Measurements from ENCODE around the gene EGFLAM.

The EGFLAM gene

GRCh38 chr5:38456657-38457399, 198.5 kb downstream of the EGFLAM start:
- Histone ChIP-seq H3K9ac (no peak overlapping the region), H3K4me1 (ENCODE audit: low read depth, poor library complexity, severe bottlenecking) (peaks cover 21% of the 10 kb centered on the region), H3K27ac (no peak overlapping the region), H3K4me3 (IDR thresholded peaks at IDR 0.05; ENCODE audit: insufficient read depth, low read depth, low read length) (no peak overlapping the region), H3K79me2 (ENCODE audit: insufficient read depth, low read depth) (no peaks in the 10 kb centered on the region), H3K36me3 (ENCODE audit: insufficient read depth) (no peaks in the 10 kb centered on the region), H3K27me3 (ENCODE audit: insufficient read depth, low read depth) (peaks cover 41% of the 10 kb centered on the region), H3K4me2 (no peak overlapping the region), H4K20me1 (ENCODE audit: insufficient read depth) (no peaks in the 10 kb centered on the region), H2AFZ (ENCODE audit: low read depth) (no peak overlapping the region)
- TF ChIP-seq CTCF (conservative IDR thresholded peaks at IDR 0.05; ENCODE audit: low read depth, low read length): no peak

GRCh38 chr5:38458174-38458573, 199.8 kb downstream of the EGFLAM start:
- no peak for TF ChIP-seq CTCF (conservative IDR thresholded peaks at IDR 0.05; ENCODE audit: low read depth, low read length)
- H4K20me1 ChIP-seq (ENCODE audit: insufficient read depth): no peaks in the 10 kb centered on the region
- no peaks in the 10 kb centered on the region for H3K36me3 ChIP-seq (ENCODE audit: insufficient read depth)
- no peak overlapping the region for H3K27ac ChIP-seq
- H3K79me2 ChIP-seq (ENCODE audit: insufficient read depth, low read depth): no peaks in the 10 kb centered on the region
- no peak overlapping the region for H3K4me2 ChIP-seq
- no peak overlapping the region for H2AFZ ChIP-seq (ENCODE audit: low read depth)
- no peak overlapping the region for H3K4me3 ChIP-seq (IDR thresholded peaks at IDR 0.05; ENCODE audit: insufficient read depth, low read depth, low read length)
- H3K4me1 ChIP-seq (ENCODE audit: low read depth, poor library complexity, severe bottlenecking): peaks cover 14% of the 10 kb centered on the region
- peaks cover 31% of the 10 kb centered on the region for H3K27me3 ChIP-seq (ENCODE audit: insufficient read depth, low read depth)
- no peak overlapping the region for H3K9ac ChIP-seq

GRCh38 chr5:38462976-38463633, 204.7 kb downstream of the EGFLAM start:
- Histone ChIP-seq H3K27me3 (ENCODE audit: insufficient read depth, low read depth) (no peaks in the 10 kb centered on the region), H2AFZ (ENCODE audit: low read depth) (no peak overlapping the region), H3K4me3 (IDR thresholded peaks at IDR 0.05; ENCODE audit: insufficient read depth, low read depth, low read length) (no peak overlapping the region), H3K27ac (no peak overlapping the region), H3K4me2 (no peak overlapping the region), H3K4me1 (ENCODE audit: low read depth, poor library complexity, severe bottlenecking) (no peaks in the 10 kb centered on the region), H3K79me2 (ENCODE audit: insufficient read depth, low read depth) (no peaks in the 10 kb centered on the region), H4K20me1 (ENCODE audit: insufficient read depth) (no peaks in the 10 kb centered on the region), H3K9ac (no peak overlapping the region), H3K36me3 (ENCODE audit: insufficient read depth) (no peaks in the 10 kb centered on the region)
- TF ChIP-seq CTCF (conservative IDR thresholded peaks at IDR 0.05; ENCODE audit: low read depth, low read length): no peak

- Histone ChIP-seq H3K9ac (no peak overlapping the region), H3K4me1 (ENCODE audit: low read depth, poor library complexity, severe bottlenecking) (no peaks in the 10 kb centered on the region), H3K4me2 (no peak overlapping the region), H3K79me2 (ENCODE audit: insufficient read depth, low read depth) (no peaks in the 10 kb centered on the region), H4K20me1 (ENCODE audit: insufficient read depth) (no peaks in the 10 kb centered on the region), H3K27ac (no peak overlapping the region), H3K27me3 (ENCODE audit: insufficient read depth, low read depth) (no peaks in the 10 kb centered on the region), H3K4me3 (IDR thresholded peaks at IDR 0.05; ENCODE audit: insufficient read depth, low read depth, low read length) (no peak overlapping the region), H2AFZ (ENCODE audit: low read depth) (no peak overlapping the region), H3K36me3 (ENCODE audit: insufficient read depth) (no peaks in the 10 kb centered on the region)
- TF ChIP-seq CTCF (conservative IDR thresholded peaks at IDR 0.05; ENCODE audit: low read depth, low read length): no peak
Observed at GRCh38 chr5:38463634-38464521, 205.5 kb downstream of the EGFLAM start.

All from KMS-11 (cell line).